Endometrial microvascular endothelial cells (primary cell): ENCODE measurements around the gene KCNC3. TPM values are rescaled to one million over a fixed set of nuclear protein-coding genes. Genes with fewer than 3 reads are reported as not detected.

Source experiments
- in situ Hi-C: cut with HindIII; loops from 2 replicates; pipeline ENCODE4 v1.10.0; 2017; ENCODE audit warnings: low sequenced_read_pairs, low pct_unique_long_range_greater_than_20kb; ENCODE audit errors: inconsistent ontology term
- total RNA-seq: library from RNA; depleted of rRNA; stranded (reverse); fragments of >200 nt; gene quantifications from one replicate; pipeline ENCODE4 v1.2.3, GENCODE V29; 2015; ENCODE audit errors: inconsistent ontology term

Gene KCNC3
- total RNA-seq, result not detected

DNA sequence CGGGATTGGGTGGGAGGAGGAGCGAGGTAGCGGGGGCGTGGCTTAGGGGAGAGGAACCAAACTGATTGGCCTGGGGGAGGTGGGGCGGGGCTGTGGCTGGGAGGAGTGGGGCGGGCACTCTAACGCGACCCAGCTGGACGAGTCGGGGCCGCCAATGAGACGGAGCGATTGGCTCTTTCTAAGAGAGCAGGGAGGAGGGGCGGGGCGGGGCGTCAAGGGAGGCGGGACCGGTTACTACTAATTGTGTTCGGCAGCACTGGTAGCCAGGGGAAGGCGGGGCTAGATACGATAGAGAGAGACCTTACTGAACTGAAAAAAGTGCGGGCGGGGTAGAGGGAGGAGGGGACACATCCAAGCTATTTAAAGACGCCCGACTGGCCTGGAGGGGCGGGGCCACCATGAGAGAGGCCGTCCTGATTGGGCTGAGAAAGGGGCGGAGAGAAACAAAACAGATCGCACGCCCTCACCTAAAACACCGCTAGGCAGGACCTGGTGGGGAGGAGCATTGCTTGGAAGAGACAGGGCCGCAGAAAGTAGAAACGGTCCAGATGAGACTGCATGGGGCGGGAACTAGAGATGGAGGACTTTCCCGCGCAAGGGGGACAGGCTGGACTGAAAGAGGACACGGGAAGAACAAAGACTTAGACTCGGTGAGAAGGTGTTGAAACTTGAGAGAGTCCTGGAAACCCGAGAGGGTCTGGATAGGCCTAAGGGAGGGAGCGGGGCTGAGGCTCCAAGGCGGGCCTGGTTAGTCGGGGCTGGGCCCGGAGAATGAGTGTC lies at the start of gene KCNC3:
TSS of gene KCNC3 (minus strand) at position 232 of the 780 bp plus-strand sequence. CDS start 295 bp downstream, outside the sequence.
- in situ Hi-C loops, result no loop called here

GRCh38 chr19:50378863-50379236 lies 49.7 kb upstream of the KCNC3 start:
- in situ Hi-C loops, result no loop called here

DNA sequence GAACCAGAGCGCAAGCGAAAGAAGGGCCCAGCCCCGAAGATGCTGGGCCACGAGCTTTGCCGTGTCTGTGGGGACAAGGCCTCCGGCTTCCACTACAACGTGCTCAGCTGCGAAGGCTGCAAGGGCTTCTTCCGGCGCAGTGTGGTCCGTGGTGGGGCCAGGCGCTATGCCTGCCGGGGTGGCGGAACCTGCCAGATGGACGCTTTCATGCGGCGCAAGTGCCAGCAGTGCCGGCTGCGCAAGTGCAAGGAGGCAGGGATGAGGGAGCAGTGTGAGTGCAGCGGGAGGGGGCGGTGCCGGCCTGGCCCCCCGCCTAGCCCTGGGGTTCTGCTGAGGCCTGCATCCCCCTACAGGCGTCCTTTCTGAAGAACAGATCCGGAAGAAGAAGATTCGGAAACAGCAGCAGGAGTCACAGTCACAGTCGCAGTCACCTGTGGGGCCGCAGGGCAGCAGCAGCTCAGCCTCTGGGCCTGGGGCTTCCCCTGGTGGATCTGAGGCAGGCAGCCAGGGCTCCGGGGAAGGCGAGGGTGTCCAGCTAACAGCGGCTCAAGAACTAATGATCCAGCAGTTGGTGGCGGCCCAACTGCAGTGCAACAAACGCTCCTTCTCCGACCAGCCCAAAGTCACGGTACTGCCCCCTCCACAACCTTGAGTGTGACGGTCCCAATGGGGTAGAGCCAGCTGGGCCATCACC lies 49.1 kb upstream of the KCNC3 start:
- in situ Hi-C loops, result no loop called here

- in situ Hi-C loops, result no loop called here
Measured at GRCh38 chr19:50377517-50377916, 48.3 kb upstream of the KCNC3 start.

DNA sequence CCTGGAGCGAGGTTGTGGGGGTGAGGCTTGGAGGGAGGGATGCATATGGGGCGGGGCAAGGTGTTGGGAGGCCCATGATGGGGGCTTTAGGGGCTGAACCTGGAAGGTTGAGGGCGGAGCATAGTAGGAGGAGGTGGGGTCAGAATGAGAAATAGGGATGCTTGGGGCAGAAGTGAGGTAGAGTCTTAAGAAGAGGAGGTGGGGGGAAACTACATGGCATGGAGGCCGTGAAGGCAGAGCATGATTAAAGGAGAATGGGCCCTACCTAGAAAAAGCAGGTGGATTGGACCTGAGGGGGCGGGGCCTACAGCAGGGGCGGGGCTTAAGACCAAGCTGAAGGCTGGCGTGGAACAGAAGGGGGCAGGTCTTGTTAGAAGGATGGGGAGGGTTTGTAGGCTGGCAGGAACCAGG lies 47.9 kb upstream of the KCNC3 start:
- in situ Hi-C loops, result no loop called here

DNA sequence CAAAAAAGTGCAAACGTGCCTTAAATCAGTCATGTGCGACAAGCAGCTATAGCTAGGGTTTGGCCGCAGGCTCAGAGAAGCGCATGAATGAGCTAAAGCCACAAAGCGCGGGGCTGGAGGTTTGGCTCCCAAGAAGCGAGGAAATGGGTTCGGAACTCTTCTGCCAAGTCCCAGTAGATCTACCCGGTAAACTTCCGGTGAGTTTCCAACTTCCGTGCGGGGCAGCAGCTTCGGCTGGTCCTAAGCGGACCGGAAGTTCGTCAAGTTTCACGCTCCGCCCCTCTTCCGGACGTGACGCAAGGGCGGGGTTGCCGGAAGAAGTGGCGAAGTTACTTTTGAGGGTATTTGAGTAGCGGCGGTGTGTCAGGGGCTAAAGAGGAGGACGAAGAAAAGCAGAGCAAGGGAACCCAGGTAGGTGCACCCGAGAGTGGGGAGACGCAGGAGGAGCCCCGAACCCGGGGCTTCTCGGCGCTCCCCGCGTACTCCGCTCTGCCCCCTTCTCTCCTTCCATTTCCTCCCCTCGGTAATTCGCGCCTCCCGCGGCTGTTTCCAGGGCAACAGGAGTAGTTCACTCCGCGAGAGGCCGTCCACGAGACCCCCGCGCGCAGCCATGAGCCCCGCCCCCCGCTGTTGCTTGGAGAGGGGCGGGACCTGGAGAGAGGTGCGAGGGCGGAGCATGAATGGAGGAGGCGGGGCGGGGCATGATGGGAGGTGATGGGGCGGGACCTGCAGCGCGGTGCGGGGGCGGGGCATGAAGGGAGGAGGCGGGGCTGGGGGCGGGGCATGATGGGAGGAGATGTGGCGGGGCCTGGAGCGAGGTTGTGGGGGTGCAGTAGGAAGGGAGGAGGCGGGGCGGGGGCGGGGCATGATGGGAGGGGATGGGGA lies 47.2 kb upstream of the KCNC3 start, which contains the start of gene NR1H2:
TSS of gene NR1H2 (plus strand) at position 292 of the 885 bp plus-strand sequence. CDS start 1,149 bp downstream, outside the sequence.
- in situ Hi-C loops, result no loop called here

DNA sequence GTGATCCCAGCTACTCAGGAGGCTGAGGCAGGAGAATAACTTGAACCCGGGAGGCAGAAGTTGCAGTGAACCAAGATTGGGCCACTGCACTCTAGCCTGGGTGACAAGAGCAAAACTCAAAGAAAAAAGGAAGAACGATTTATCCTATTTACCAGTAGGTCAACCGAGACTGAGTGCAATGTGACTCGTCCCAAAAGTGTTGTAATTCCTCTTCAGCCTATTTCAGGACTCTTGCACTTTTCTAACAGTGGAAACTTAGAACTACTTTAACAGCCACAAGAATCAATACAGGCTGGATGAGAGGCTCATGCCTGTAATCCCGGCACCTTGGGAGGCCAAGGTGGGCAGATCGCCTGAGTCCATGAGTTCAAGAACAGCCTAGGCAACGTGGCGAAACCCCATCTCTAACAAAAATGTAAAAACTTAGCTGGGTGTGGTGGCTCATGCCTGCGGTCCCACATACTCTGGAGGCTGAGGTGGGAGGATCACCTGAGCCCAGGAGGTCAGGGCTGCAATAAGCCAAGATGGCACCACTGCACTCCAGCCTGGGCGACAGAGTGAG lies 42.8 kb upstream of the KCNC3 start:
- in situ Hi-C loops, result no loop called here

GRCh38 chr19:50368649-50369570 lies 39.7 kb upstream of the KCNC3 start:
- in situ Hi-C loops, result no loop called here

GRCh38 chr19:50365434-50366306 lies 36.5 kb upstream of the KCNC3 start, which contains the start of gene NAPSA:
NAPSA (minus strand) TSS chr19:50365639; CDS start chr19:50365621, 18 bp downstream.
- in situ Hi-C loops, result no loop called here

DNA sequence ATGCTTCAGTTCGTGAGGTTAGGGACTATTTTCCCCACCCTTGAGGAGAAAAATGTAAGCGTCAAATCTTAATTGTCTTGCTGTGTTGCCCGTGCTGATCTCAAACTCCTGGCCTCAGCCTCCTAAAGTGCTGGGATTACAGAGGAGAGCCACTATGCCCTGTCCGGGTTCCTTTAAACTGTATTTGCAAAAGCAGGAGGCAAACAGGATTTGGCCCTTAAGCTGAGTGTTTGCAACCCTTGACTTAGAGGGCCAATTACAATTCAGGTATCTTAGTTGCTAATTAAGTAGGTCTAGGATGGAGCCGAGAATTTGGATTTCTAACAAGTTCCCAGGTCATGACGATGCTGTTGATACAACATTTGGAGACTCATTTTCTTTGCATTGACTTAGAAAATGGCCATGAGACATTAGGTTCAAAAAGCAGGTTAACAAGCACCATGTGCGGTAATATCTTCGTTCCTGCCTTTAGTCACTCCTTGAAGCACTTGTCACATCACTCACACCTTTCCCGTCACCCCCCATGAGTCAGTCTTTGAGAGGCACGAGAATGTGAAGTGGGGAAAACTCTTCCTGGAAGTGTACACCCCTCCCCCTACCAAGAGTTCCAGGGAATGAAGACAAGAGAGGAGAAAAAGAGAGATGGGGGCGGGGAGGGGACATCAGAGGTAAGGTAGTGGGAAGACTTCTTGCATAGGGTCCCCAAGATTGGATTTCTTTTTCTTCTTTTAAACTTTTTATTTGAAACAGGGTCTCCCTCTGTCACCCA lies 33.7 kb upstream of the KCNC3 start:
- in situ Hi-C loops, result no loop called here

- in situ Hi-C loops, result no loop called here
Measured at GRCh38 chr19:50362030-50362412, 32.8 kb upstream of the KCNC3 start.

DNA sequence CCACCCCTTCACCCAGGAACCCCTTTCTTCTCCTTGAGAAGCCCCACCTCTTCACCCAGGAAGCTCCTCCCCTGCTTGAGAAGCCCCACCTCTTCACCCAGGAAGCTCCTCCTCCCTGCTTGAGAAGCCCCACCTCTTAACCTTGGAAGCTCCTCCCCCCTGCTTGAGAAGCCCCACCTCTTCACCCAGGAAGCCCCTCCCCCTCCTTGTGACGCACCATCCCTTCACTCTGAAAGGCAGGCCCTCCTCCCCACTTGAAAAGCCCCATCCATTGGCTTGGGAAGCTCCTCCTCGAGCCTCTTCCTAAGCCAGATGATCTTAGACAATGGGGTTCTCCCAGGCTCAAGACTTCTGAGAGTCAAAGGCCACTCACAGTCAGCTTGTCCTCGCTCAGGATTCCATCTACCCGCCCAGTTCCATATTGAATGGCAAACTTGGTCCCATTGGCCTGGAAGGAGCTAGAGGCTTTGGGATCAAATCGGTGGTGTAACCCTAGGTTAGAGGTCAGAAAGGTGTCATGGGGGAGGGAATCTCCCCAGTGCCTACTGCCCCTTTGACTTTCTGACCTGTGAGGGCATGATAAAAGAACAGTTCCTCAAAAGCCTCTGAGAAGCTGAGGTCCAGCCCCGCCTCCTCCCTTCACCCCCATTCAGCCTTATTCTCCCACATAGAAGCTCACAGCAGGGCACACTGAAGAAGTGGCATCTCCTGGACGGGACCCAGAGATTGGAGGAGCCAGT lies 32.3 kb upstream of the KCNC3 start:
- in situ Hi-C loops, result no loop called here

GRCh38 chr19:50359328-50359818 lies 30.2 kb upstream of the KCNC3 start:
- in situ Hi-C loops, result no loop called here

DNA sequence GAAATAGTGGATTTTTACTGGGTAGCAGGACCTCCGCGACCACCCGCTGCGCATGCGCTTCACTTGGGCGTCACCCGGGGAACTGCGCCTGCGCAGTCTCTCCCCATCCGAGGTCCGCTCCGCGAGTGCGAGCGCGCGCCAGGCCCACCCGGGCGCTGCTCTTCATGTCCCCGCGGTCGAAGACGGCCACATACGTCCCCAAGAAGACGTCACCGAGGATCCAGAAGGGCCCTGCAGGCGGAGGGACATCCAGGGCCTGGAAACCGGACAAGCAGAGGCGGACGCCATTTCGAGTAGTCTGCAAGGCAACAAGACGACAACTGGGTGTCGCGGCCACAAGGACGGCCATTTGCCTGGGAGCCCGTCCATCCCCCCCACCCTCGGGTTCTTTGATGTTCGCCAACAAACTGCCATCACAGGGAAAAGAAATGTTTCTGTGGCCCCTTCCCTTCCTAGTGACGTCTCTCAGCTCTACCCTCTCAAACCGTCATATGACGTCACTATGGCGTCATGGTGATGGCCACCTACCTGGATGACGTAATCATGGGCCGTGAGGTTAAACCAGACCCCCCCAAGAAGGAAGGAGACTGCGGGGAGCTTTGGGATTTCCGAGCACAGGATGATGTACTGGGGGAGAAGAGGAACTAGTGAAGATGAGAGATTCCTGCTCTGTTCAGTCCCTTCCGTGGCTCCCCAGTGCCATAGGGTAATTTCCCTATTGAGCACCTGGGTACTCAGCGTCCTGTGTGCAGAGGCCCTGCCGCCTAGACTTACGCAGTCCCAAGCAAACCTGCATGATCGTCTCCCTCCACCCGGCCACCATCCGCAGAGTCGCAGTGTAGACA lies 29.5 kb upstream of the KCNC3 start:
- in situ Hi-C loops, result no loop called here
